Smooth muscle cell (in vitro differentiated cells): ENCODE results near the gene RFC4. TPM values are rescaled to one million over a fixed set of nuclear protein-coding genes. Genes with fewer than 3 reads are reported as not detected.
"Not testable (repeated sequence)": the region's sequence is repeated elsewhere in the genome, so short reads cannot be mapped to it uniquely, and the experiment has no call there.

ENCODE experiments used
- DNase-seq: peaks from one replicate; lab custom pipeline; 2025; ENCODE audit not compliant: unreplicated experiment; lab: John Stamatoyannopoulos, UW
- H2AFZ ChIP-seq: fragments of 200-600 bp; sonication (generic); 2 replicates; pipeline ENCODE4 v1.6.0; 2016; ENCODE audit warnings: antibody characterized with exemption, low read depth, mild to moderate bottlenecking
- H3F3A ChIP-seq: fragments of 200-600 bp; sonication (generic); 2 replicates; pipeline ENCODE4 v1.6.0; 2017; ENCODE audit warnings: antibody characterized with exemption, low read depth
- H3K27ac ChIP-seq: fragments of 200-600 bp; sonication (generic); 2 replicates; pipeline ENCODE4 v1.5.1; 2016; ENCODE audit warnings: low read depth, mild to moderate bottlenecking
- H3K27me3 ChIP-seq: fragments of 200-600 bp; sonication (generic); 2 replicates; pipeline ENCODE4 v1.6.1; 2016; ENCODE audit warnings: low read depth, mild to moderate bottlenecking
- H3K36me3 ChIP-seq: fragments of 200-600 bp; sonication (generic); 2 replicates; pipeline ENCODE4 v1.5.1; 2016; ENCODE audit warnings: low read depth
- H3K4me1 ChIP-seq: fragments of 200-600 bp; sonication (generic); 2 replicates; pipeline ENCODE4 v1.5.1; 2016; ENCODE audit warnings: low read depth
- H3K4me2 ChIP-seq: fragments of 200-600 bp; sonication (generic); 2 replicates; pipeline ENCODE4 v1.6.0; 2016; ENCODE audit warnings: mild to moderate bottlenecking
- H3K4me3 ChIP-seq: fragments of 200-600 bp; sonication (generic); 2 replicates; pipeline ENCODE4 v1.5.1; 2016; ENCODE audit warnings: mild to moderate bottlenecking
- H3K79me2 ChIP-seq: fragments of 200-600 bp; sonication (generic); 2 replicates; pipeline ENCODE4 v1.6.0; 2016; ENCODE audit warnings: low read depth, mild to moderate bottlenecking
- H3K9ac ChIP-seq: fragments of 200-600 bp; sonication (generic); 2 replicates; pipeline ENCODE4 v1.6.0; 2016; ENCODE audit warnings: low read depth
- H3K9me3 ChIP-seq: fragments of 200-600 bp; sonication (generic); replicated peaks from 2 replicates; pipeline ENCODE4 v1.5.1; 2016; ENCODE audit warnings: low read depth
- H4K20me1 ChIP-seq: fragments of 200-600 bp; sonication (generic); 2 replicates; pipeline ENCODE4 v1.6.0; 2016; ENCODE audit warnings: low read depth
- WGBS: methylation state at CpG from one replicate; pipeline ENCODE4 v1.1.7; 2016; ENCODE audit warnings: low lambda C conversion rate; 5-methylcytosine and 5-hydroxymethylcytosine counted together
- polyA plus RNA-seq: library from polyadenylated mRNA; unstranded; fragments of >200 nt; fragmentation: Nextera tagmentation; extraction: Ambion mirVana; gene quantifications from 2 replicates; pipeline ENCODE4 v1.2.1, GENCODE V29; 2016
- total RNA-seq: library from RNA; depleted of rRNA; stranded (reverse); fragments of >200 nt; gene quantifications from 2 replicates; pipeline ENCODE4 v1.2.3, GENCODE V29; 2014
- TF ChIP-seq, protein P1 (sequence below): fragments of 200-600 bp; sonication (generic); IDR thresholded peaks from 2 replicates; pipeline ENCODE4 v1.5.1; 2017; ENCODE audit warnings: borderline replicate concordance, mild to moderate bottlenecking, antibody characterized with exemption; ENCODE audit not compliant: insufficient read depth, poor library complexity, severe bottlenecking

The RFC4 gene
- total and polyA plus RNA-seq, 2 experiments from 2014 or later = 27.8 to 45.5 TPM

DNA sequence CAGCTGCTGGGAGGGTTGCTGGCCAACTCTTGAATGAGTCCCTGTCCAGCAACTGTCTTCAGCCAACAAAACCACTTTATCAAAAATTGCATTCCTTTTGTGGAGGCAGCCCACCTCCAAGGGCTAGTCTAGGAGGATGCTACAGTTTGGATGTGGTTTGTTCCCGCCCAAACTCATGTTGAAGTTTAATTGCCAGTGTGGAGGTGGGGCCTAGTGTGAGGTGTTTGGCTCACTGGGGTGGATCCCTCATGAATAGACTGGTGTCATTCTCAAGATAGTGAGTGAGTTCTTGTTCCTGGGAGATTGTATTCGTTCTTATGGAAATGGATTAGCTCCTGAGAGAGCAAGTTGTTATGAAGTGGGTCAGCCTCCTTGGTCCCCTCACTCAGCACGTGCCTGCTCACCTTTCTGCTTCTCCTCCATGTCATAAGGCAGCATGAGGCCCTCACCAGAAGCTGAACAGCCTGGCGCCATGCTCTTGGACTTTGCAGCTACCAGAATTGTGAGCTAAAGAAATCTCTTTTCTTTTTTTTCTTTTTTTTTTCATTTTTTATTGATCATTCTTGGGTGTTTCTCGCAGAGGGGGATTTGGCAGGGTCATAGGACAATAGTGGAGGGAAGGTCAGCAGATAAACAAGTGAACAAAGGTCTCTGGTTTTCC, 4.2 kb upstream of the RFC4 start:
- peaks cover 17% of the 10 kb centered on the region for H3K4me1 ChIP-seq
- WGBS = 79% methylated on average over 5 of the region's 5 CpGs
- no peak overlapping the region for H2AFZ ChIP-seq
- H3K27ac ChIP-seq = no peak overlapping the region
- H3K36me3 ChIP-seq = no peaks in the 10 kb centered on the region
- DNase-seq = no peak
- no peak overlapping the region for H3K4me3 ChIP-seq
- TF ChIP-seq, protein P1, sequence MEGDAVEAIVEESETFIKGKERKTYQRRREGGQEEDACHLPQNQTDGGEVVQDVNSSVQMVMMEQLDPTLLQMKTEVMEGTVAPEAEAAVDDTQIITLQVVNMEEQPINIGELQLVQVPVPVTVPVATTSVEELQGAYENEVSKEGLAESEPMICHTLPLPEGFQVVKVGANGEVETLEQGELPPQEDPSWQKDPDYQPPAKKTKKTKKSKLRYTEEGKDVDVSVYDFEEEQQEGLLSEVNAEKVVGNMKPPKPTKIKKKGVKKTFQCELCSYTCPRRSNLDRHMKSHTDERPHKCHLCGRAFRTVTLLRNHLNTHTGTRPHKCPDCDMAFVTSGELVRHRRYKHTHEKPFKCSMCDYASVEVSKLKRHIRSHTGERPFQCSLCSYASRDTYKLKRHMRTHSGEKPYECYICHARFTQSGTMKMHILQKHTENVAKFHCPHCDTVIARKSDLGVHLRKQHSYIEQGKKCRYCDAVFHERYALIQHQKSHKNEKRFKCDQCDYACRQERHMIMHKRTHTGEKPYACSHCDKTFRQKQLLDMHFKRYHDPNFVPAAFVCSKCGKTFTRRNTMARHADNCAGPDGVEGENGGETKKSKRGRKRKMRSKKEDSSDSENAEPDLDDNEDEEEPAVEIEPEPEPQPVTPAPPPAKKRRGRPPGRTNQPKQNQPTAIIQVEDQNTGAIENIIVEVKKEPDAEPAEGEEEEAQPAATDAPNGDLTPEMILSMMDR = no peak
- H3K27me3 ChIP-seq = no peaks in the 10 kb centered on the region
- no peak overlapping the region for H3K9ac ChIP-seq
- H3K9me3 ChIP-seq = no peaks in the 10 kb centered on the region
- H3K79me2 ChIP-seq = peaks cover 5% of the 10 kb centered on the region
- H3K4me2 ChIP-seq = no peak overlapping the region
- no peaks in the 10 kb centered on the region for H4K20me1 ChIP-seq
- no peaks in the 10 kb centered on the region for H3F3A ChIP-seq

GRCh38 chr3:186807231-186807630, 949 bp upstream of the RFC4 start:
- Histone ChIP-seq H3K4me2 (peak overlapping the region; percentile 94), H3K27me3 (no peaks in the 10 kb centered on the region), H3K9ac (no peak overlapping the region), H3K36me3 (peaks cover 10% of the 10 kb centered on the region), H3K9me3 (no peaks in the 10 kb centered on the region), H3F3A (no peaks in the 10 kb centered on the region), H3K79me2 (peaks cover 16% of the 10 kb centered on the region), H2AFZ (no peak overlapping the region), H3K4me3 (peak overlapping the region; percentile 72), H4K20me1 (no peaks in the 10 kb centered on the region), H3K27ac (no peak overlapping the region), H3K4me1 (peaks cover 21% of the 10 kb centered on the region)
- TF ChIP-seq, protein P1 = no peak
- DNase-seq = no peak
- 73% methylated on average over 5 of the region's 5 CpGs for WGBS

GRCh38 chr3:186803447-186803846, 2.8 kb downstream of the RFC4 start:
- not testable (repeated sequence) for H3K4me2 ChIP-seq, H3K9me3 ChIP-seq
- 94% methylated on average over 4 of the region's 4 CpGs for WGBS

DNA sequence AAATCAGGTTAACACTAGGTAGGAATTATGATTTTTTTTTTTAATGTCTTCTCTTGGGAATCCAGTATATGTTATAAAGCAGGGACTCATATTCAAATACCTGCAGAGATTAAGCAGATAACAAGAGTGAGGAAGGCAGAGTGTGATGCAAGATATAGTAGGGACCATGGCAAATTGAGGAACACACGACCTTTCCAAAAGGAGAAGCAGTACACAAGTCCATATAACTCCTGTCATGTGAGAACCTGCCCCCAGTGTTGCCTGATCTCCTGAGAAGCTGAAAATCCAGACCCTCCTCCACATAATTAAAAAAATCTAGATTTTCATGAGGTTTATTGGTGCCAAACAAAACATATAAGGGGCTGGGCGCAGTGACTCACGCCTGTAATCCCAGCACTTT, 3.6 kb downstream of the RFC4 start:
- H3F3A ChIP-seq = no peaks in the 10 kb centered on the region
- WGBS = 96% methylated on average over 3 of the region's 3 CpGs
- no peaks in the 10 kb centered on the region for H4K20me1 ChIP-seq
- TF ChIP-seq, protein P1 = no peak
- H3K27ac ChIP-seq = no peak overlapping the region
- H3K79me2 ChIP-seq = peaks cover 21% of the 10 kb centered on the region
- H3K27me3 ChIP-seq = no peaks in the 10 kb centered on the region
- DNase-seq = no peak
- H2AFZ ChIP-seq = no peak overlapping the region
- H3K9ac ChIP-seq = no peak overlapping the region
- peaks cover 15% of the 10 kb centered on the region for H3K36me3 ChIP-seq
- no peak overlapping the region for H3K4me3 ChIP-seq
- no peaks in the 10 kb centered on the region for H3K9me3 ChIP-seq
- no peak overlapping the region for H3K4me2 ChIP-seq
- peaks cover 21% of the 10 kb centered on the region for H3K4me1 ChIP-seq

More at GRCh38 chr3:186803447-186803846, 2.8 kb downstream of the RFC4 start:
- H3K27me3 ChIP-seq, H3K4me3 ChIP-seq, H3K9ac ChIP-seq, H4K20me1 ChIP-seq, H2AFZ ChIP-seq, DNase-seq, H3F3A ChIP-seq, H3K27ac ChIP-seq: not testable (repeated sequence)
- Histone ChIP-seq H3K79me2 (peaks cover 21% of the 10 kb centered on the region), H3K4me1 (peaks cover 21% of the 10 kb centered on the region), H3K36me3 (peaks cover 15% of the 10 kb centered on the region)
